HPDE6-E6E7 (cell line): ENCODE data around the gene GLB1L.
"Not testable (repeated sequence)": the region's sequence is repeated elsewhere in the genome, so short reads cannot be mapped to it uniquely, and the experiment has no call there.

Experiments
- DNase-seq: peaks from one replicate; pipeline ENCODE4 v3.0.0; 2011; ENCODE audit warnings: missing footprints; ENCODE audit errors: extremely low spot score

GLB1L gene

DNA sequence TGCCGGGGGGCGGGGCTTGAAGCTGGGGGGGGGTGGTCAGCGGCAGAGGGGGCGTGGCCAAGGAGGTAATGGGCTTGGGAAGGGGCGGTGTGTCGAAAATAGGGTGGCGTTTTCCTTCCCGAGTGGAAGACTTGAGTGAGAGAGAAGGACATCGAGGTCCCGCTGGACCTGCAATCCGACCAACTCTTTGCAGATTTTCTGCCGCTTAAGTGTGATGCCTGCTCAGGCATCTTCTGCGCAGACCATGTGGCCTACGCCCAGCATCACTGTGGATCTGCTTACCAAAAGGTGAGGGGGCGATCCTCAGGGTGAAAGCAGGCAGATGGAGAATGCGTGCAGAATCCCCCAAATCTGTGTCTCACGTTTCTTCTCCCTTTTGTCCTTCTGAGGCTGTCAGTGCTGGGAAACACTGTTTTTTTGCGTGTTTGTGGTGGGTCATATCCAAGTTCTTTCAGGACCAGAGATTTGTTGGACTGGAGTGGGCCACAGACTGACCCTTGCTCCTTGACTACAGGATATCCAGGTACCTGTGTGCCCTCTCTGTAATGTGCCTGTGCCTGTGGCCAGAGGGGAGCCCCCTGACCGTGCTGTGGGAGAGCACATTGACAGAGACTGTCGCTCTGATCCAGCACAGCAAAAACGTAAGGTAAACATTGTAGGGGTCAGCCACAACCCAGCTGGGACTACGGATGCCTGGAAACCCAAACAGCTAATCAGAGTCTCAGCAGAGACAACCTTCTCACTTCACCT lies 37.9 kb downstream of the GLB1L start:
- no peak for DNase-seq

DNA sequence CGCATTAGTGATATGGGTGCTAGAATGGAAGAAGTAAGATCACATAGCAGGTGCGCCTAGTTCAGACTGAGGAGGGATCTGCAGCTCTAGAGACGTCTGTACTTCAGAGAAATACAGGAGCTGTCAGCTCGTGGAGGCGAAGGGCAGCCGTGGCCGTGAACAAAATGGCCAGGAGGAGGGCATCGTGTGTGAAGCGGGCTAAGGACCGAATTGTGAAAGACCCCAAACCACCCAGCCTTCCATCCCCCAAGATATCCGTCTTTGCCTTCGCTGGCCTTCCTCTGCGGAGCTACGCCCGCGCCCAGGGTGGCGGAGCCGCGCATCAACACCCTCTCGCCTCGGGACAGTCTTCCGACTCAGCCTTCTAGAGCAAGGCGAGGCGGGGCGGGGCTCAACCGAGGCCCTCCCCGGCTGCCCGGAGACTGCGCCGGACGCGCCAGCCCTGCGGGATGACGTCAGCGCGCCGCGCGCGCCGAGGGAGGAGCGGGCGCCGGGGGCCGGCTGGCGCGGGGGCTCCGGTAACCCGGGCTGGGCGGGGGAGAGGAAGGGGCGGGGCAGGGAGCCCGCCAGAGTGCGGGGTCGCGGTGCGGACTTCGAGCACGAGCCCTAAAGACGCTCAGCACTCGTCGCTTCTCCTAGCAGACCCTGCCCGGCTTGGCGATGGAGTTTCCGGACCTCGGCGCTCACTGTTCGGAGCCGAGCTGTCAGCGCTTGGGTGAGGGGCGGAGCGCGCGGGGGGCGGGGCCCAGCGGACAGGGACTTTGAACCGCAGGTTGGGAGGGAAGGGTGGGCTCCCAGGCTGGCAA lies 38.7 kb downstream of the GLB1L start, which contains the start of gene ZFAND2B:
Gene ZFAND2B, plus strand, starts transcription at position 455 of the 806 bp plus-strand sequence. Its CDS starts 206 bp downstream, at position 661.
- peak; percentile 98 for DNase-seq

DNA sequence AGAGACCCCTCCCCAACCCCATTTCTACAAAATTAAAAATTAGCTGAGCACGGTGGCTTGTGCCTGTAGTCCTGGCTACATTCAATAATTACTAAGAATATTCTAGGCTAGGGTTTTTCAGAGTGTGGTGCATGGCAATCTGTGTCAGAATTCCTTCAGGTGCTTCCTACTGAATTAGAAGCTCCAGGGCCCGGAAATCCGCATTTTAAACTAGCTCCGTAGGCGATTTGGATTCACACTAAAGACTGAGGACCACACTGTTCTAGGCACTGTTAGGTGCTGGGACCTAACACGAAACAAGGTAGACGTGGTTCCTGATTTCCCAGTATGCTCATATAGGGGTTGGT lies 39.3 kb downstream of the GLB1L start:
- no peak for DNase-seq

DNA sequence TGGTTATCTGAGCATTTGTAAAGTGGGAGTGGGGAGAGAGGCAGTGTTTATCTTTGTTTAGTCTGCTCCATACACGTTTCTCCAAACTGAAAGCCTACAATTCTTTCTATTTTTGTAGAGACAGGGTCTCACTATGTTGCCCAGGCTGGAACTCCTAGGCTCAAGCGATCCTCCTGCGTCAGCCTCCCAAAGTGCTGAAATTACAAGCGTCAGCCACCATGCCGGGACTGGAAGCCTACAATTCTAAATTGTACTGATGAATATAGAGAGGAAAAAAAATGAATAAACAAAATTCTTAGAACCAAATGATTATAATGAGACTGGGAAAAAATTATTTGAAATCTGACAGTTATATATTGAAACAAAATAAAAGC lies 40.1 kb downstream of the GLB1L start:
- DNase-seq, result no peak

DNA sequence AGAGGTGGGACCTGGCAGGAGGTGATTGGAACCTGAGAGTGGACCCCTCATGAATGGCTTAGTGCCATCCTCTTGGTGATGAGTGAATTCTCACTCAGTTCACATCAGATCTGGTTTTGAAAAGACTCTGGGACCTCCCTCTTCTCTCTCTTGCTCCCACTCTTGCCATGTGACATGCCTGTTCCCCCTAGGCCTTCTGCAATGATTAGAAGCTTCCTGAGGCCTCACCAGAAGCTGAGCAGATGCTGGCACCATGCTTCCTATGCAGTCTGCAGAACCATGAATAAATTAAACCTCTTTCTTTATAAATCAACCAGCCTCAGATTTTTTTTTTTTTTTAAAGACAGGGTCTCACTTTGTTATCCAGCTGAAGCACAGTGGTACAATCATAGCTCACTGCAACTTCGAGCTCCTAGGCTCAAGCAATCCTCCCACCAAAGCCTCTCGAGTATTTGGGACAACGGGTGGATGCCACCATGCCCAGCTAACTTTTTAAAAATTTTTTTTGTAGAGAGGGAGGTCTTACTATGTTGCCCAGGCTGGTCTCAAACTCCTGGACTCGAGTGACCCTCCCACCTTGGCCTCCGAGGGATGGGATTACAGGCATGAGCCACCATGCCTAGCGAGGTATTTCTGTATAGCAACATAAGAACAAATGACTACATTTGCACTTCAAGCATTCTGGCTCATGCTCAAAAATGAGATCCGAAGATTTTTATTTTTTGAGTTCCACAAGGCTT lies 40.6 kb downstream of the GLB1L start:
- no peak for DNase-seq

DNA sequence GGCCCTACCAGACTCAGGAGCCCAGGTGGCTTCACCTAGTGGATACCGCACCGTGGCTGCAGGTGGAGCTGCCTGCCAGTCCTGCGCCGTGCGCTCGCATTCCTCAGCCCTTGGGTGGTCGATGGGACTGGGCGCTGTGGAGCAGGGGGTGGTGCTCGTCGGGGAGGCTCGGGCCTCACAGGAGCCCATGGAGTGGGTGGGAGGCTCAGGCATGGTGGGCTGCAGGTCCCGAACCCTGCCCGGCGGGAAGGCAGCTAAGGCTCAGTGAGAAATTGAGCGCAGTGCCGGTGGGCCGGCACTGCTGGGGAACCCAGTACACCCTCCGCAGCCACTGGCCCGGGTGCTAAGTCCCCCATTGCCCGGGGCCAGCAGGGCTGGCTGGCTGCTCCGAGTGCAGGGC lies 43.9 kb downstream of the GLB1L start:
- not testable (repeated sequence) for DNase-seq

DNA sequence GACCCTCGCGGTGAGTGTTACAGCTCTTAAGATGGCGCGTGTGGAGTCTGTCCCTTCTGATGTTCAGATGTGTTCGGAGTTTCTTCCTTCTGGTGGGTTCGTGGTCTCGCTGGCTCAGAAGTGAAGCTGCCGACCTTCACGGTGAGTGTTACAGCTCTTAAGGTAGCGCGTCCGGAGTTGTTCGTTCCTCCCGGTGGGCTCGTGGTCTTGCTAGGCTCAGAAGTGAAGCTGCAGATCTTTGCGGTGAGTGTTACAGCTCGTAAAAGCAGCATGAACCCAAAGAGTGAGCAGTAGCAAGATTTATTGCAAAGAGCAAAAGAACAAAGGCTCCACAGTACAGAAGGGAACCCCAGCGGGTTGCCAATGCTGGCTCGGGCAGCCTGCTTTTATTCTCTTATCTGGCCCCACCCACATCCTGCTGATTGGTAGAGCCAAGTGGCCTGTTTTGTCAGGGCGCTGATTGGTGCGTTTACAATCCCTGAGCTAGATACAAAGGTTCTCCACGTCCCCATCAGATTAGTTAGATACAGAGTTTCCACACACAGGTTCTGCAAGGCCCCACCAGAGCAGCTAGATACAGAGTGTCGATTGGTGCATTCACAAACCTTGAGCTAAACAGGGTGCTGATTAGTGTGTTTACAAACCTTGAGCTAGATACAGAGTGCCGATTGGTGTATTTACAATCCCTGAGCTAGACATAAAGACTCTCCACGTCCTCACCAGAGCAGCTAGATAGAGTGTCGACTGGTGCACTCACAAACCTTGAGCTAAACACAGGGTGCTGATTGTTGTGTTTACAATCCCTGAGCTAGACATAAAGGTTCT lies 44.5 kb downstream of the GLB1L start:
- DNase-seq, result not testable (repeated sequence)

DNA sequence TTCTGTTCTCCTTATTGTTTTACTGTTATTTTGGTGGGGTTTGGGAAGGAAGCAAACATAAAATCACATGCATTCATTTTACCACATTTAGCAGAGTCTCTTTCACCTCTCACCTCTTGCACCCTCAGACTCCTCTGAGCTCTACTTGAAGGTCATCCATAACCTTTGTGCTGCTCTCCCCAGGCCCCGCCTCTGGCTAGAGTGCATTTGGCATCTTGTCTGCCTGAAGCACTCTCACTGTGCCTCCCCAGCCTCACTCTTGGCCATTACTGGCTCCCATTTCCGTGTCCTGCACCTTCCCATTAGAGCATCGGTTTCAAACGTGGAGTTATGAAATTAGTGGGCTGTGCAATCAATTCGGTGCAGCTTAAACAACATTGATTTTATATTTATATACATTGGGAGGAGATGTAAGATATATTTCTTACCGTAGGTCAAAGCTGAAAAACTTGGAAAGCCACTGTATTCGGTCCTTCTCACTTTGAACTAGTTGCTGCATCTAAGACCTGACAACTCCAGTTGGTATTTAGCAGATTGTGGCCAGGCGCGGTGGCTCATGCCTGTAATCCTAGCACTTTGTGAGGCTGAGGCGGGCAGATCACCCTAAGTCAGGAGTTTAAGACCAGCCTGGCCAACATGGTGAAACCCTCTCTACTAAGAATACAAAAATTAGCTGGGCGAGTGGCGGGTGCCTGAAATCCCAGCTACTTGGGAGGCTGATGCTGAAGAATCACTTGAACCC lies 45.6 kb downstream of the GLB1L start:
- DNase-seq, result no peak

DNA sequence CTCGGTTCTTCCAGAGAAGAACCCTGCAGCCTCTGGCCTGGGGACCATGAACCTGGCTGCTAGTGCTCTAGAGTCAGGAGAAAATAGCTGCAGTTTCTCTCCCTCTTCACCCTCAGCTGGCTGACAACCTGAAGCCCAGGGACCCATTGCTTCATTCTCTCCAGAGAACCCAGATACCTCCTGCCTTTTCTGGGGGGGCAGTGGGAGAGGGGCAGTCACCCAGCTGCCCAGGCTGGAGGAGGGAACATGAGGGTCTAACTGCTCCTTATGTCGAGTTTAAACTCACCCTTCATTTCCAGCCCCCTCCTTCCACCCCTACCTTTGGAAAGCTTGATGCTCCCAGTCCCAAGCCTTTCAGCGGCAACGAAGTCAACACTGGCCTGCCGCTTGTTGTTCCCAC lies 46.3 kb downstream of the GLB1L start:
- DNase-seq, result no peak

DNA sequence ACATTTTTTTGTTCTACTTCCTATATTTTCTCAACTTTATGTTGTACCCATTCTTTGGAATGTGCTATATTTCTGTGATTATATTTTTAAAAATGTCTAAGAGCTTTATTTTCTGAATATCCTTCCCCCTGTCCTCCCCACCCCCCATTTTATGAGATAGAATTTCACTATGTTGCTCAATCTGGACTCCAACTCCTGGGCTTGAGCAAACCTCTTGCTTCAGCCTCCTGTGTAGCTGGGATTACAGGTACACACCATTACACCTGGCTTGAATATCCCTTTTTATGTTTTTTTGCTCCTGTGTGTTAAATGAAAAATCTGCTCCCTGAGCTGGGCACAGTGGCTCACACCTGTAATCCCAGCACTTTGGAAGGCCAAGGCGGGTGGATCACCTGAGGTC lies 47.9 kb downstream of the GLB1L start:
- DNase-seq, result no peak

DNA sequence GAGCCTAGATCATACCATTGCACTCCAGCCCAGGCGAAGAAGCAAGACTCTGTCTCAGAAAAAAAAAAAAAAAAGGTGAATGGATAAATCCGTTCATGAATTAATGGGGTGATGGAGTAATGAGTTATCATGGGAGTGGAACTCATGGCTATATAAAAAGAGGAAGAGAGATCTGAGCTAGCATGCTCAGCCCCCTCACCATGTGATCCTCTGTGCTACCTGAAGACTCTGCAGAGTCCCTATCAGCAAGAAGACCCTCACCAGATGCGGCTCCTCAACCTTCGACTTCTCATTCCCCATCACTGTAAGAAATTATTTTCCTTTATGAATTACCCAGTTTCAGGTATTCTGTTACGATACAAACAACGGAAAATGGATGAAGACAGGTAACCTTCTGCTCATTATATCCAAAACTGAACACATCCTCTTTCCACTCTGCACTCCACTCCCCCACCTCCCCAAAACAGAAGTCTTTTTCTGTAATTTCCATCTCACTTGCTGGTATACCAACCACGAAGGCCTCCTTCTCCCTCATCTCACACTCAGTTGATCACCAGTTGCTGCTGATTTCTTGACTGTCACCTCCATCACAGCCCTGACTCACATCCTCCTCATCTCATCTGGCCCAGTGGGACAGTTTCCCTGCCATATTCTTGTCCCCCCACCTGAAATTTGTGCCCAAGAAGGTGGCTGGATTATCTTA lies 58.3 kb downstream of the GLB1L start:
- no peak for DNase-seq
